Ovary (tissue), 9 donors: ENCODE data around the gene HYCC2. TPM values are rescaled to one million over a fixed set of nuclear protein-coding genes. Genes with fewer than 3 reads are reported as not detected.

Experiments
- DNase-seq, 5 donors: peaks; one replicate each; pipeline ENCODE4 v3.0.0-alpha.2; 2019 to 2020
- H3K27ac ChIP-seq, 2 donors: fragments of 200-600 bp; one replicate each; pipeline versions ENCODE4 v1.5.1 to v1.8.0; 2019 to 2022
- H3K27me3 ChIP-seq: fragments of 200-600 bp; one replicate; pipeline ENCODE4 v1.8.0; 2022
- H3K36me3 ChIP-seq: fragments of 200-600 bp; sonication (generic); one replicate; pipeline ENCODE4 v1.5.1; 2019
- H3K4me1 ChIP-seq: one replicate; pipeline ENCODE4 v1.8.1; 2013; ENCODE audit warnings: mild to moderate bottlenecking, moderate library complexity; ENCODE audit not compliant: insufficient read depth
- H3K4me3 ChIP-seq: fragments of 200-600 bp; sonication (generic); one replicate; pipeline ENCODE4 v1.5.1; 2017
- H3K9me3 ChIP-seq, 2 donors: fragments of 200-600 bp in 1 of 2; sonication (generic) in 1 of 2; one replicate each; pipeline versions ENCODE4 v1.5.1 to v1.8.1; 2013 to 2019; ENCODE audit warnings: mild to moderate bottlenecking in 1 of 2, moderate library complexity in 1 of 2
- CTCF ChIP-seq, 3 donors: fragments of 450-650 bp in 2 of 3; fragments of 200-600 bp in 1 of 3; IDR thresholded peaks; one replicate each; pipeline versions ENCODE4 v1.5.1 to v1.8.0; 2016 to 2022; ENCODE audit warnings: antibody characterized with exemption in 3 of 3, mild to moderate bottlenecking in 1 of 3
- EP300 ChIP-seq: sonication (generic); formaldehyde crosslinking; IDR thresholded peaks from one replicate; pipeline ENCODE4 v1.6.1; 2017; ENCODE audit warnings: antibody characterized with exemption
- POLR2A ChIP-seq: fragments of 450-650 bp; IDR thresholded peaks from one replicate; pipeline ENCODE4 v1.6.1; 2017; ENCODE audit warnings: antibody characterized with exemption, mild to moderate bottlenecking, moderate library complexity
- WGBS, 3 donors: extraction: QIAGEN DNeasy Blood & Tissue Kit in 1 of 3; methylation state at CpG; one replicate each; pipeline versions ENCODE4 v1.1.5 to v1.1.7; 2013 to 2017; 5-methylcytosine and 5-hydroxymethylcytosine counted together
- intact Hi-C, 4 donors: fragments of 100-400 bp; cut with DNase I; formaldehyde crosslinking; loops; one replicate each; pipeline versions ENCODE4 v1.11.0 to v1.15.1; 2022 to 2023
- polyA plus RNA-seq, 2 donors: library from polyadenylated mRNA; stranded (reverse); fragments of 200-250 nt in 1 of 2; fragments of 350-450 nt in 1 of 2; fragmentation: Illumina TruSeq in 1 of 2; extraction: RNeasy Lipid Tissue Mini Kit (QIAGEN cat#74804) in 1 of 2; gene quantifications; one replicate each; pipeline ENCODE4 v1.2.3, GENCODE V29; 2013 to 2014
- total RNA-seq, 7 donors: library from RNA; depleted of rRNA in 2 of 7; stranded (reverse); fragments of >200 nt in 2 of 7; fragmentation: NEBNext Ultra II Directional in 3 of 7; extraction: Animal tissue kit (Norgen Biotek cat#: 25700) in 3 of 7; gene quantifications; one replicate each; pipeline versions ENCODE4 v1.1.0 to v1.2.4, GENCODE V29; 2016 to 2023
- donor health status: DM: no; HTN: no; CAD: no; lungs with moderate emphysema.
- donor health status: DM: no; HTN: no; CAD: no.
- donor health status: Bipolar disorder and iron deficiency.
- donor health status: DM: yes; HTN: yes; CAD: no.
- donor health status: DM: no; HTN: no; CAD: no.
- donor health status: DM: yes; HTN: yes; CAD: no.

HYCC2 gene
- total and polyA plus RNA-seq, 9 donors = 3.4 to 21.1 (median 13.7) TPM

- 91 to 97% (median 94%) methylated on average over 3 of the region's 3 CpGs for WGBS, 3 donors
- intact Hi-C loops = no loop called here
- TF ChIP-seq EP300 (no peak), POLR2A (no peak), CTCF (IDR thresholded peaks at IDR 0.05) (no peak)
These were observed 39.6 kb upstream of the HYCC2 start for GRCh38 chr2:201111096-201111495.

GRCh38 chr2:201110615-201111014, 39.1 kb upstream of the HYCC2 start:
- TF ChIP-seq POLR2A (no peak), EP300 (no peak), CTCF (IDR thresholded peaks at IDR 0.05) (no peak)
- H3K4me3 ChIP-seq = no peak overlapping the region
- H3K4me1 ChIP-seq = peaks cover 1% of the 10 kb centered on the region
- H3K27me3 ChIP-seq = no peaks in the 10 kb centered on the region
- no peaks in the 10 kb centered on the region for H3K36me3 ChIP-seq
- intact Hi-C loops = no loop called here
- H3K27ac ChIP-seq = no peak overlapping the region
- DNase-seq = no peak
- H3K9me3 ChIP-seq = no peaks in the 10 kb centered on the region

More at GRCh38 chr2:201111096-201111495, 39.6 kb upstream of the HYCC2 start:
- Histone ChIP-seq H3K27me3 (no peaks in the 10 kb centered on the region), H3K4me1 (peaks cover 1% of the 10 kb centered on the region), H3K27ac (no peak overlapping the region), H3K36me3 (no peaks in the 10 kb centered on the region), H3K4me3 (no peak overlapping the region), H3K9me3 (no peaks in the 10 kb centered on the region)
- DNase-seq = no peak

- no peak for TF ChIP-seq POLR2A
- no peak for TF ChIP-seq EP300
- no peak for TF ChIP-seq CTCF (IDR thresholded peaks at IDR 0.05)
- Histone ChIP-seq H3K27me3 (no peaks in the 10 kb centered on the region), H3K36me3 (no peaks in the 10 kb centered on the region), H3K27ac (no peak overlapping the region), H3K4me3 (no peak overlapping the region), H3K4me1 (no peaks in the 10 kb centered on the region), H3K9me3 (no peaks in the 10 kb centered on the region)
- intact Hi-C loops = no loop called here
- no peak for DNase-seq
- WGBS, 3 donors = 87 to 89% (median 88%) methylated on average over 4 of the region's 4 CpGs
These were observed 37.7 kb upstream of the HYCC2 start for GRCh38 chr2:201109186-201109585.

- 77 to 84% (median 78%) methylated on average over 2 of the region's 2 CpGs for WGBS, 3 donors
- no peaks in the 10 kb centered on the region for H3K36me3 ChIP-seq
- no peaks in the 10 kb centered on the region for H3K9me3 ChIP-seq
- intact Hi-C loops = no loop called here
- H3K27ac ChIP-seq = no peak overlapping the region
- no peak for TF ChIP-seq EP300
- TF ChIP-seq POLR2A = no peak
- no peak for TF ChIP-seq CTCF (IDR thresholded peaks at IDR 0.05)
- no peak overlapping the region for H3K4me3 ChIP-seq
- DNase-seq = no peak
- no peaks in the 10 kb centered on the region for H3K27me3 ChIP-seq
- H3K4me1 ChIP-seq = no peaks in the 10 kb centered on the region
These were observed 36.9 kb upstream of the HYCC2 start for GRCh38 chr2:201108341-201108740.

- no peaks in the 10 kb centered on the region for H3K27me3 ChIP-seq
- intact Hi-C loops = no loop called here
- H3K4me3 ChIP-seq = no peak overlapping the region
- DNase-seq = no peak
- no peaks in the 10 kb centered on the region for H3K9me3 ChIP-seq
- H3K27ac ChIP-seq = no peak overlapping the region
- H3K36me3 ChIP-seq = no peaks in the 10 kb centered on the region
- H3K4me1 ChIP-seq = no peaks in the 10 kb centered on the region
- TF ChIP-seq EP300 (no peak), CTCF (IDR thresholded peaks at IDR 0.05) (no peak), POLR2A (no peak)
- 95 to 99% (median 96%) methylated on average over 2 of the region's 2 CpGs for WGBS, 3 donors
These were observed 36.2 kb upstream of the HYCC2 start for GRCh38 chr2:201107624-201108023.
